HCT116 (cell line): ENCODE measurements around the gene SYT7. TPM values are rescaled to one million over a fixed set of nuclear protein-coding genes. Genes with fewer than 3 reads are reported as not detected.

Source experiments
- ATAC-seq: fragments of 200-7000 bp; cut with Tn5 transposase; 2 replicates; pipeline ENCODE4 v1.9.1; 2020; ENCODE audit warnings: mild to moderate bottlenecking, moderate library complexity
- BruUV-seq: library from RNA; stranded (reverse); fragments of 400-500 nt; replicated peaks from 2 replicates; lab custom pipeline; 2021; lab: Mats Ljungman, UMichigan
- CTCF ChIA-PET: fragments of 300-600 bp; sonication (Branson Sonifier 250); formaldehyde crosslinking; loops from one replicate; lab custom pipeline; 2021; ENCODE audit warnings: antibody characterized with exemption; lab: Charles Lee
- POLR2A ChIA-PET: fragments of 300-600, 350-600 bp; sonication (Branson Sonifier 250); formaldehyde crosslinking; loops from one replicate; lab custom pipeline; 2021; ENCODE audit warnings: antibody characterized with exemption; lab: Charles Lee
- RAD21 ChIA-PET, 2 experiments: fragments of 300-600 bp; sonication (Branson Sonifier 250); formaldehyde crosslinking; loops; one replicate each; lab custom pipeline; 2023; ENCODE audit warnings: low total read pairs in 2 of 2; ENCODE audit not compliant: uncharacterized antibody in 2 of 2, unreplicated experiment in 2 of 2, low non-redundant PET in 1 of 2; lab: Charles Lee
- DNase-seq: peaks from one replicate; pipeline ENCODE4 v3.0.0-alpha.2; 2010; ENCODE audit warnings: low read depth, low spot score
- H2AFZ ChIP-seq: fragments of 200-600 bp; shearing (Covaris generic), sonication (generic); 2 replicates; pipeline ENCODE4 v1.6.1; 2017; ENCODE audit warnings: low read depth, mixed run types, mixed read lengths, antibody characterized with exemption, low read length; ENCODE audit not compliant: poor library complexity, severe bottlenecking
- H3K27ac ChIP-seq: 2 replicates; pipeline ENCODE4 v1.5.1; 2012; ENCODE audit warnings: low read depth, low read length
- H3K27me3 ChIP-seq: fragments of 200-600 bp; sonication (generic); 2 replicates; pipeline ENCODE4 v1.6.1; 2016; ENCODE audit warnings: mixed run types, low read length, mixed read lengths; ENCODE audit not compliant: insufficient read depth
- H3K36me3 ChIP-seq, 2 experiments: fragments of 200-500 bp in 1 of 2; fragments of 200-600 bp in 1 of 2; sonication (Bioruptor generic) in 1 of 2; sonication (generic) in 1 of 2; 2 replicates each; pipeline versions ENCODE4 v1.5.1 to v1.6.1; 2014 to 2016; ENCODE audit warnings: low read length in 2 of 2, inconsistent platforms in 1 of 2, mixed read lengths in 1 of 2, mixed run types in 1 of 2; ENCODE audit not compliant: insufficient read depth in 2 of 2, control insufficient read depth in 1 of 2
- H3K4me1 ChIP-seq, 2 experiments: fragments of 200-600 bp in 1 of 2; sonication (generic) in 1 of 2; 2 replicates each; pipeline versions ENCODE4 v1.5.1 to v1.6.1; 2012 to 2017; ENCODE audit warnings: low read length in 2 of 2, inconsistent platforms in 1 of 2, mild to moderate bottlenecking in 1 of 2, mixed read lengths in 1 of 2, mixed run types in 1 of 2, moderate library complexity in 1 of 2; ENCODE audit not compliant: insufficient read depth in 2 of 2, control insufficient read depth in 1 of 2
- H3K4me2 ChIP-seq: fragments of 200-600 bp; sonication (generic); 2 replicates; pipeline ENCODE4 v1.6.1; 2017; ENCODE audit warnings: mixed run types, low read length, mixed read lengths
- H3K4me3 ChIP-seq, 2 experiments: fragments of 200-600 bp in 1 of 2; sonication (generic) in 1 of 2; replicated peaks in 1 of 2; 2 replicates each; pipeline ENCODE4 v1.5.1; 2011 to 2016; ENCODE audit warnings: low read length in 2 of 2, control low read depth in 1 of 2, low read depth in 1 of 2, mild to moderate bottlenecking in 1 of 2, mixed read lengths in 1 of 2, mixed run types in 1 of 2
- H3K79me2 ChIP-seq: fragments of 200-600 bp; sonication (generic); 2 replicates; pipeline ENCODE4 v1.6.1; 2017; ENCODE audit warnings: mild to moderate bottlenecking, mixed run types, low read length, moderate library complexity, mixed read lengths; ENCODE audit not compliant: insufficient read depth
- H3K9ac ChIP-seq: fragments of 200-600 bp; sonication (generic); 2 replicates; pipeline ENCODE4 v1.6.1; 2016; ENCODE audit warnings: low read length, mixed read lengths
- H3K9me2 ChIP-seq: fragments of 200-600 bp; sonication (generic), shearing (Covaris generic); 2 replicates; pipeline ENCODE4 v1.6.1; 2017; ENCODE audit warnings: mixed run types, mild to moderate bottlenecking, moderate library complexity; ENCODE audit not compliant: insufficient read depth
- H3K9me3 ChIP-seq, 2 experiments: fragments of 200-500 bp in 1 of 2; fragments of 200-600 bp in 1 of 2; sonication (Bioruptor generic) in 1 of 2; sonication (generic) in 1 of 2; 2 replicates each; pipeline ENCODE4 v1.6.1; 2014 to 2017; ENCODE audit warnings: low read length in 2 of 2, mixed read lengths in 2 of 2, inconsistent platforms in 1 of 2, low read depth in 1 of 2, mild to moderate bottlenecking in 1 of 2, mixed run types in 1 of 2, moderate library complexity in 1 of 2; ENCODE audit not compliant: control insufficient read depth in 1 of 2, insufficient read depth in 1 of 2
- H4K20me1 ChIP-seq: fragments of 200-600 bp; sonication (generic), shearing (Covaris generic); 2 replicates; pipeline ENCODE4 v1.6.1; 2017; ENCODE audit warnings: mixed run types, mild to moderate bottlenecking, moderate library complexity; ENCODE audit not compliant: insufficient read depth
- CBX3 ChIP-seq: IDR thresholded peaks from 2 replicates; pipeline ENCODE4 v1.6.1; 2012; ENCODE audit warnings: low read depth
- CEBPB ChIP-seq: IDR thresholded peaks from 2 replicates; pipeline ENCODE4 v1.6.1; 2012; ENCODE audit warnings: low read depth
- CTCF ChIP-seq, 3 experiments: fragments of 200-600 bp in 1 of 3; sonication (generic) in 1 of 3; IDR thresholded peaks in 2 of 3; conservative IDR thresholded peaks in 1 of 3; 2 replicates each; pipeline ENCODE4 v1.5.1; 2012 to 2017; ENCODE audit warnings: low read depth in 2 of 3, low read length in 2 of 3, antibody characterized with exemption in 1 of 3, borderline replicate concordance in 1 of 3, control low read depth in 1 of 3, mild to moderate bottlenecking in 1 of 3, mixed read lengths in 1 of 3, mixed run types in 1 of 3, moderate library complexity in 1 of 3; ENCODE audit not compliant: insufficient read depth in 1 of 3
- EGR1 ChIP-seq: IDR thresholded peaks from 2 replicates; pipeline ENCODE4 v1.6.1; 2012; ENCODE audit warnings: low read depth
- ELF1 ChIP-seq: IDR thresholded peaks from 2 replicates; pipeline ENCODE4 v1.6.1; 2012; ENCODE audit warnings: low read depth, borderline replicate concordance
- EZH2phosphoT487 ChIP-seq: fragments of 200-600 bp; IDR thresholded peaks from 2 replicates; pipeline ENCODE4 v1.6.1; 2018; ENCODE audit warnings: antibody characterized with exemption, borderline replicate concordance
- JUND ChIP-seq: IDR thresholded peaks from 2 replicates; pipeline ENCODE4 v1.6.1; 2012
- MAX ChIP-seq: IDR thresholded peaks from 2 replicates; pipeline ENCODE4 v1.6.1; 2012
- POLR2A ChIP-seq: IDR thresholded peaks from 2 replicates; pipeline ENCODE4 v1.7.0; 2011; ENCODE audit warnings: borderline replicate concordance; ENCODE audit not compliant: insufficient read depth, insufficient read length; ENCODE audit errors: extremely low read depth
- POLR2AphosphoS5 ChIP-seq: IDR thresholded peaks from 2 replicates; pipeline ENCODE4 v1.6.1; 2011; ENCODE audit warnings: mild to moderate bottlenecking, low read depth, low read length, moderate library complexity
- RAD21 ChIP-seq: IDR thresholded peaks from 2 replicates; pipeline ENCODE4 v1.6.1; 2012; ENCODE audit warnings: low read depth, mild to moderate bottlenecking
- REST ChIP-seq: IDR thresholded peaks from 2 replicates; pipeline ENCODE4 v1.6.1; 2012; ENCODE audit warnings: low read depth
- SIN3A ChIP-seq: IDR thresholded peaks from 2 replicates; pipeline ENCODE4 v1.6.1; 2012; ENCODE audit warnings: low read depth
- SP1 ChIP-seq: IDR thresholded peaks from 2 replicates; pipeline ENCODE4 v1.6.1; 2012; ENCODE audit warnings: low read depth
- TCF7L2 ChIP-seq: IDR thresholded peaks from 2 replicates; pipeline ENCODE4 v1.7.0; 2011; ENCODE audit warnings: borderline replicate concordance, inconsistent platforms; ENCODE audit not compliant: insufficient read depth, insufficient read length; ENCODE audit errors: extremely low read depth
- ZBTB33 ChIP-seq: IDR thresholded peaks from 2 replicates; pipeline ENCODE4 v1.6.1; 2011; ENCODE audit warnings: mild to moderate bottlenecking, low read length, moderate library complexity; ENCODE audit not compliant: insufficient replicate concordance; ENCODE audit errors: extremely low read depth
- ZFX ChIP-seq: fragments of 450-650 bp; IDR thresholded peaks from 2 replicates; pipeline ENCODE4 v1.6.1; 2017
- ZNF274 ChIP-seq: fragments of 200-500 bp; sonication (Bioruptor generic); IDR thresholded peaks from 2 replicates; pipeline ENCODE4 v1.6.1; 2014; ENCODE audit warnings: mild to moderate bottlenecking, low read depth, low read length, inconsistent platforms
- intact Hi-C: fragments of 100-400 bp; cut with micrococcal nuclease; formaldehyde crosslinking; loops from 2 replicates; pipeline ENCODE4 v1.10.0; 2022
- total RNA-seq: library from RNA; stranded (reverse); gene quantifications from one replicate; pipeline ENCODE4 v1.2.1, GENCODE V29; 2021; ENCODE audit not compliant: unreplicated experiment

SYT7 gene
- total RNA-seq, 1 experiment from 2014 or later = 27.4 TPM

- no peaks in the 10 kb centered on the region for H3K36me3 ChIP-seq
- H3K79me2 ChIP-seq = no peaks in the 10 kb centered on the region
- H3K9ac ChIP-seq = no peak overlapping the region
- no peaks in the 10 kb centered on the region for H4K20me1 ChIP-seq
- H2AFZ ChIP-seq = no peak overlapping the region
- RAD21 ChIA-PET = interaction anchor here in 1 of 2 experiments (0.7 kb wide), 1 partner anchor 18 kb away, joined by 3 read pairs; no protein-coding TSS in a partner anchor
- H3K4me3 ChIP-seq = no peak overlapping the region
- H3K9me3 ChIP-seq = no peaks in the 10 kb centered on the region
- POLR2A ChIA-PET = no interaction called here
- peak; percentile 76 for ATAC-seq
- H3K27ac ChIP-seq = no peak overlapping the region
- H3K4me2 ChIP-seq = peak overlapping the region; percentile 44
- CTCF ChIA-PET = interaction anchor here (0.7 to 1.1 kb wide), 2 partner anchors 7 to 49 kb away, joined by 4 to 7 read pairs; no protein-coding TSS in a partner anchor
- no peaks in the 10 kb centered on the region for H3K9me2 ChIP-seq
- intact Hi-C loops = loop anchor here (2.0 kb wide), 1 partner anchor 57 kb away; no protein-coding TSS in a partner anchor
- H3K4me1 ChIP-seq = peaks cover 17 to 30% of the 10 kb centered on the region in 2 experiments; a peak in 3 of 4 replicates
- no TSS peak for BruUV-seq
- peak; percentile 37 for DNase-seq
- peaks cover 7% of the 10 kb centered on the region; the same call in 1 of the 2 replicates for H3K27me3 ChIP-seq
- TF ChIP-seq MAX (peak; percentile 73), JUND (no peak), ZNF274 (no peak), POLR2AphosphoS5 (no peak), ZBTB33 (no peak), POLR2A (no peak), SIN3A (no peak), TCF7L2 (peak; percentile 15), EGR1 (no peak), ELF1 (no peak), CBX3 (no peak), REST (no peak), RAD21 (no peak), SP1 (no peak), ZFX (0 out of 2 replicates have a peak, but pooled peaks have one; percentile 13), EZH2phosphoT487 (no peak), CTCF (IDR thresholded peaks at IDR 0.05 in 2 of 3, conservative IDR thresholded peaks at IDR 0.05 in 1 of 3; ENCODE audit: borderline replicate concordance in 1 of 3, insufficient read depth in 1 of 3, low read depth in 2 of 3, low read length in 2 of 3) (peak in 2 of 3 experiments; percentile 17 to 22; a peak in 3 of 6 replicates), CEBPB (no peak)
These were observed 71.5 kb downstream of the SYT7 start for GRCh38 chr11:61509043-61510029.
